T-helper 2 cell (primary cell): ENCODE measurements around the gene LRRC66.

Experiments used
- DNase-seq, 5 experiments: peaks; one replicate each; pipeline versions ENCODE4 v3.0.0 to v3.0.0-alpha.2; 2012 to 2022

The LRRC66 gene

DNA sequence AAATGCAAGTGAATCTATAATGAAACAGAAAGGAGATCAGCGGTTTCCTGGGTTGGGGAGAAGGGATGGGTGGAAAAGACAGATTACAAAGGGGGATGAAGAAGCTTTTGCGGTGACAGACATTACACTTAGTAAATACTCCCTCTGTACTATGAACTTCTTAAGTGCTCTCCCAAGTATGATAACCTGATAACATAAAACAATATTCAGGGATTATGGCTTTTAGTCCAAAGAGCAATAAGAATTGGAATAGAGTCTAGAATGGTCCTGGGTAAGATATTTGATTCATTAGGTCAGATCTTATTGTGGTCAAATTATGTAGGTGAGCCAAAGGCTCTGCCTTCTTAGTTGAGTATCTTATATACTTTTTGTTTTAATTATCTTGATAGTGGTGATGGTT is 9.2 kb downstream of the LRRC66 start:
- no peak for DNase-seq

DNA sequence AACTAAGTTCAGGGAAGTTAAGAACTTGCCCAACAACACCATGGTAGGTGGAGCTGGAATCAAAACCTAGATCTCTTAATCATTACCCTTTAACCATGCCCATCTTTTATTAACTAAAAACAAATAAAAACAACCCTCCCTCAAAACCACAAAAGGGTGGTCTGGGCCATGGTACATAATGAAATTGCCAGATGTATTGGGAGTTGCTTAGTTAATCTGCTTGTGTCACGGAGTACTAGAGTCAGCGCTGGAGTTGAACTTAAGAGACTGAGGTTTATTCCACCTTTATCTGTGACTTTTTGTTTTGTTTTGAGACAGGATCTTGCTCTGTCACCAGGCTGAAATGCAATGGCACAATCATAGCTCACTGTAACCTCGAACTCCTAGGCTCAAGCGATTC is 13.3 kb downstream of the LRRC66 start:
- DNase-seq: no peak

GRCh38 chr4:52005604-52006273 is 14.4 kb downstream of the LRRC66 start:
- no peak for DNase-seq

DNA sequence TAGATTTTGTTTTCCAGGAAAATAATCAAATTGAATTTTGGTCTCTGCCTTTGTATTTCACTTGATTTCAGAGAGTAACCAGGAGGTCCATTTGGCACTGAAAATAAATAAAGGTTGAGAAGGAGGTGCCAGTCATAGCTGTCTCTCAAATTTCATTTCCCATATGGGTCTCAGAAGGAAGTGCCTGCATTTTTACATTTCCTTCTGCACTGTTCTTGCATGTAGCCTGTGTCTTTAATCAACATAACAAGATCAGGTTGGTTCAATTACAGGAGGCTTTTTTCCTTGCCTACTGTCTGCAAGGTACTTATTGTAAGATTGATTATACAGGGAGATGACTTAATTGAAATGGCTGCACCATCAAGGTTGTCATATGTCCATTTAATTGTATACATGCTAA is 15.7 kb downstream of the LRRC66 start:
- DNase-seq: no peak

DNA sequence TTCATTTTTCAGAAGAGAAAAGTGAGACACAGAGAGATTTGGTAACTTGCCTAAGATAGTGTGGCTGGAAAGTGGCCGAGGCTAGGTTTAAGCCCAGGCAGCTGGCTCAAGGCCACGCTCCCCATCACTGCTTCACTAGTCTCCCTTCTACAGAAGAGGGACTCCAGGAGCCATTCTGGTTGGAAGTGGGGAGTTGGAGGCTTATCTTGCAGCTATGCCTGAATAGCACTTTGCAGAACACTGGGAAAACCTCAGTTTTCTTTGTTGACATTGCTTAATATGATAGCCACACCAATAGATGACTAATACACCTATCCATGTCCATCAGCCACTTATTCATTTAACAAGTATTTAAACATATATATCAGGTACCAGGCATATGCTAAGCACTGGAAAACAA is 18.5 kb downstream of the LRRC66 start:
- DNase-seq: no peak

DNA sequence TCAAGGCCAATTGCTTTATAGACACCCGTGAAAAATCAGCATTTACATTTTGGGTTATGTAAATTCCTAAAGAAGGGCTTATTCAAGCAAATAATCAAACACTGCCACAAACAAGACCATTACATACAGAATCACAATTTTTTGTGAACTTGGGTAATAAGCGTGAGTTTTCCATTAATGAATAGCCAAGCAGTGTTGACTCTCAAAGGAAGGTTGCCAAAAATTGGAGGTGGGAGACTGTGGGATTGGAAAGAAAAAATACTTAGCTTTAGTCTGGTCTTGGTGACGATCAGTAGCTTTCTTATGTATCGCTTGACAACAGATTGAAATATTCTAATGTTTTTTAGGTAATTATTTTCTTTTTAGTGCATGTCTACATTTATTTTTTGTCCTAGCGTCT is 20.9 kb downstream of the LRRC66 start:
- DNase-seq: no peak

- no peak for DNase-seq
Measured at GRCh38 chr4:51998837-51999236, 21.3 kb downstream of the LRRC66 start.

GRCh38 chr4:51997647-51998046 is 22.5 kb downstream of the LRRC66 start:
- no peak for DNase-seq

DNA sequence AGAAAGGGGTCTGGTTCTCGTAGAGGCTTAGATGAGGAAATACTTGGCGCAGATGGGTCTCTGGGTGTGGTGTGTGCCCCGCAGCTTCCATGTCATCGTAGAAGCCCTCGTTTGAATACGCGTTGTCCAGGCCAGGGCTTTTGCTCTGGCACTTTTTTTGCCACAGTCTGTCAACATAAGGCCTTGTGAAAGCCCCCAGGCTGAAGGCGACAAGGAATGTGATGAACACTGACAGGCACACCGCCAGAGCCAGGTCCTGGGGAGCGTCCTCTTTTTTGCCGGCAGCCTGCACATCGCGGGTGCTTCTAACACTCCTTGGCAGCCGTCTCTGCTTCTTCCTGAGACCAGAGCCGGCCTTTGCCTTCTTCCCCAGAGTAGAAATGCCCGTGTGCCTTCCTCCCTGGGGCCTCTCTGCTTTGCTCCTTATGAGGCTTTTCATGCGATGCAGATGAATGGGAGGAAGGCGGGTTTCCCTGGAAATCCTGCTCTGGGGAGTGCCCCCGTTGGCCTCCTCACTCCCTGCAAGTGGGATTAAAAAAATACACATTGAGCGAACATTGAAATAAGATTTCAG is 24.4 kb downstream of the LRRC66 start:
- no peak for DNase-seq

DNA sequence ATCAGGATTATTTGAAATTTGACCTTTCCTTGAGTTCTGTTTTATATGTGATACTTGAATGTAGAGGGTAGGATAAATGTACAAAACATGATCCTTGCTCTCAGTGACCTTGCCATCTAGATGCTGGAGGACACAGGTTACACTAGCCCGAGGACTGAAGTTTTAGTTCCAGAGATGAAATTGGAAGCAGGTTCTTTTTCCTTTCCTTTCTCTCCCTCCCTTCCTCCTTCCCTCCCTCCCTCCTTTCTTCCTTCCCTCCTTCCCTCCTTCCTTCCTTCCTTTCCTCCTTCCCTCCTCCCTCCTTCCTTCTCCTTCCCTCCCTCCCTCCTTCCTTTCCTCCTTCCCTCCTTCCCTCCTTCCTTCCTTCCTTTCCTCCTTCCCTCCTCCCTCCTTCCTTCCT is 54.3 kb downstream of the LRRC66 start:
- DNase-seq: no peak

DNA sequence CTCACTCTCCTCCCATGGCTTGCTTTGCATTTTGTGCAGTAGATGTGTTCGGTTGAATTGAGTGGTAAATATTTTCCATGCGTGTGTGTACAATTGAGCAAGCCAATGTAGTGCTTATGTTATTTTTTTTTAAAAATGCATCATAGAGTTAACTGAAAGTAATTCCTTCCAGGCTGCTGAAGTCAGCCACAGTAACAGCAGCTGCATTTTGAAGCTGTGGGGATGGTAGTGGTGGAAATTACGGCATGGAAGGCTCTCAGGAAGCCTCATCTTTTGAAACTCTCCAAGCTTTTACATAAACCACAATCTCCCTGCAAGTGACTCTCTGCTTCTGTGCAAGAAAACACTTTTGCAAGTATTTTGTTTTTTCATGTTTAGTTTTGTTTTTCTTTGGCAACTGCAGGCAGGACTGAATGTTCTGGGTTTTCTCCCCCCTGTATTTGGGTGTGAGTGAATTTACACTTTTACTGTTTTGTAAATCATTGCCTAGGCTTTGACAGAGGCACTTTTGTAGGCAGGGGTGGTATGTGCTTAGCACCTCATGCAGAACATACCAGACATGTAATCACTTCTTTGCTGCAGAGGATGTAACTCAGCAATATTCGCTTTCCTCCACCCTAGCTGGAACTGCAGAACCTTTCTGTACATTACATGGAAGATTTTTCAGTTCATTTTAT is 56.2 kb downstream of the LRRC66 start:
- DNase-seq: no peak

- no peak for DNase-seq
Measured at GRCh38 chr4:51960486-51960885, 59.7 kb downstream of the LRRC66 start.

DNA sequence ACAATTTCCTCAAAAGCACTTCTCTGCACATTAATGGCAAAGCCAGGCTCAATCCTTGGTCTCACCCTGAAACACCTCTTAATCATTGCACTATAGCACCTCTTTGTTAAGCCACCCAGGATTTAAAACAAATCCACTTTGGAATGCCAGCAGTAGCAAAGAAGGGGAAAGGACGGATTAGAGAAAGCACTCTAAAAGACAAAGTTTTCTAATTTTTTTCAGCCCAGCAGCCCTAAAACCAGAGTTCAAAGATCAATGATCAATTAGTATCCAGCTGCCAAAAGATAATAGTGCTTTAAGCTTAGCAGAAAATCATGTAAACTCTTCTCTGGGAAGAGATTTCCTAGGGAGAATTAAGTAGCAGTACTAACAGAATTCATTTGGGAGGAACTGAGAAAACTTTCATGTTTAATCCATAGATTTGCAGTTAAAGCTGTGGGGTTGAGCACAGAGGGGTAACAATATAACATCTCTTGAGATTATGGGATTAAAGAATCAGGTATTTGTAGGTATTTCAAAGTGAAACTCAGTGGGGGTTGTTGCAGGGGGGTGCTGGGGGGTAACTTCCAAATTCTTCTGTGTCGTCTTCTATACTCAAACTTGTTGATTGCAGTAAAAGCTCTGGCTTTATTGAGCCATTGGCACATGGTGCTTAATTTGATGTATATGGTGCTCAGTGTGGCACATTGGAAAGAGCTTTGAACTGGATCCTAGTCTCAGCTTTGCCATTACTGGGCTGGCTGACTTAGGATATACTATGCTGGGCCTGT is 61.8 kb downstream of the LRRC66 start:
- no peak for DNase-seq
